Esophagus muscularis mucosa (tissue), 4 donors: ENCODE results near the gene RNU11. TPM values are rescaled to one million over a fixed set of nuclear protein-coding genes. Genes with fewer than 3 reads are reported as not detected.

ENCODE experiments used
- DNase-seq: peaks from one replicate; pipeline ENCODE4 v3.0.0-alpha.2; 2017; ENCODE audit errors: extremely low spot score
- H3K27ac ChIP-seq, 4 donors: fragments of 200-600 bp; sonication (generic); replicated peaks in 1 of 4; 1 replicate in 3 of 4; 2 replicates in 1 of 4; pipeline ENCODE4 v1.5.1; 2016 to 2019; ENCODE audit warnings: mild to moderate bottlenecking in 1 of 4
- H3K27me3 ChIP-seq, 4 donors: fragments of 200-600 bp; sonication (generic); one replicate each; pipeline versions ENCODE4 v1.5.1 to v1.6.0; 2016 to 2019
- H3K36me3 ChIP-seq, 4 donors: fragments of 200-600 bp; sonication (generic); one replicate each; pipeline ENCODE4 v1.5.1; 2016 to 2019
- H3K4me1 ChIP-seq, 4 donors: fragments of 200-600 bp; sonication (generic); one replicate each; pipeline ENCODE4 v1.5.1; 2016 to 2019
- H3K4me3 ChIP-seq, 4 donors: fragments of 200-600 bp; sonication (generic); 1 replicate in 2 of 4; 2 replicates in 2 of 4; pipeline ENCODE4 v1.5.1; 2016 to 2019; ENCODE audit warnings: mild to moderate bottlenecking in 4 of 4, moderate library complexity in 1 of 4
- H3K9me3 ChIP-seq, 4 donors: fragments of 200-600 bp; sonication (generic); 1 replicate in 3 of 4; 2 replicates in 1 of 4; pipeline ENCODE4 v1.5.1; 2016 to 2019
- CTCF ChIP-seq, 3 experiments: fragments of 200-600 bp in 2 of 3; fragments of 450-650 bp in 1 of 3; sonication (generic) in 2 of 3; IDR thresholded peaks; one replicate each; pipeline ENCODE4 v1.5.1; 2017 to 2019; ENCODE audit warnings: antibody characterized with exemption in 3 of 3, mild to moderate bottlenecking in 2 of 3, moderate library complexity in 1 of 3
- EP300 ChIP-seq: sonication (generic); formaldehyde crosslinking; IDR thresholded peaks from one replicate; pipeline ENCODE4 v1.6.1; 2017; ENCODE audit warnings: antibody characterized with exemption
- POLR2A ChIP-seq: fragments of 450-650 bp; IDR thresholded peaks from one replicate; pipeline ENCODE4 v1.6.1; 2017; ENCODE audit warnings: antibody characterized with exemption, moderate library complexity, mild to moderate bottlenecking, low read depth
- POLR2AphosphoS5 ChIP-seq, 2 donors: sonication (generic); formaldehyde crosslinking; IDR thresholded peaks; one replicate each; pipeline ENCODE4 v1.6.1; 2017; ENCODE audit warnings: antibody characterized with exemption in 2 of 2
- WGBS: methylation state at CpG from one replicate; pipeline ENCODE4 v1.1.5; 2018; 5-methylcytosine and 5-hydroxymethylcytosine counted together
- intact Hi-C: fragments of 100-400 bp; cut with DNase I; formaldehyde crosslinking; loops from one replicate; pipeline ENCODE4 v1.15.1; 2023
- total RNA-seq, 4 donors: library from RNA; depleted of rRNA; stranded (reverse); fragments of >200 nt; gene quantifications; one replicate each; pipeline versions ENCODE4 v1.1.0 to v1.2.1, GENCODE V29; 2016

Gene RNU11
- total RNA-seq: not detected

GRCh38 chr1:28648474-28649198, at the start of gene RNU11:
TSS of gene RNU11 (plus strand) at chr1:28648600.
- Histone ChIP-seq H3K27ac (peak within 1 kb of the TSS; percentile 80 to 92 (median 88)), H3K9me3 (no peaks in the 10 kb centered on the region), H3K4me3 (peak within 1 kb of the TSS; percentile 46 to 58 (median 52)), H3K36me3 (no peaks in the 10 kb centered on the region), H3K4me1 (peaks cover 25 to 32% (median 27%) of the 10 kb centered on the region in 4 donors), H3K27me3 (no peaks in the 10 kb centered on the region)
- TF ChIP-seq POLR2A (peak; percentile 100), EP300 (no peak), POLR2AphosphoS5 (IDR thresholded peaks at IDR 0.05) (peak; percentile 96 to 100)
- peak; percentile 98 for DNase-seq
- 4% methylated on average over 26 of the region's 28 CpGs for WGBS
- intact Hi-C loops: loop anchor here (10.0 kb wide), 2 partner anchors 236 to 536 kb away; partner anchors contain the start of gene SRSF4

DNA sequence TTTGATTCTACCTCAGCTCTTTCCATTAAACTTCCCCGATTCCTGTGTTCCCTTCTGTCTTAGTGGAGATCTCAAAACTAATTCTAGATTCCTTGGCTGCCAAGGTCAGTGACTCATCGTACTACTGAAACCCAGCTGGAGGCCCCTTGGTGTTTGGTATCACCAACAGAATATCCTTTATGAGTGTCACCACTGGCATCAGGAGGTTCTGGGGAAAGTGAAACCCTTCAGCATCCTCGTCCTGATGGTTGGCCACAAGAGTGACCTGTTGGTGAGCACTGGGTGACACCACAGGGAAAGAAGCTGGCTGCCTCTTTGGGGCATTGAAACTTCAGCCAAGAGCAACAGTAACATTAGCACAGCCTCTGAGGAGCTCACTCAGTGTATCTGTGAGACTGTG, 46.7 kb upstream of the RNU11 start:
- 62% methylated on average over 2 of the region's 3 CpGs for WGBS

DNA sequence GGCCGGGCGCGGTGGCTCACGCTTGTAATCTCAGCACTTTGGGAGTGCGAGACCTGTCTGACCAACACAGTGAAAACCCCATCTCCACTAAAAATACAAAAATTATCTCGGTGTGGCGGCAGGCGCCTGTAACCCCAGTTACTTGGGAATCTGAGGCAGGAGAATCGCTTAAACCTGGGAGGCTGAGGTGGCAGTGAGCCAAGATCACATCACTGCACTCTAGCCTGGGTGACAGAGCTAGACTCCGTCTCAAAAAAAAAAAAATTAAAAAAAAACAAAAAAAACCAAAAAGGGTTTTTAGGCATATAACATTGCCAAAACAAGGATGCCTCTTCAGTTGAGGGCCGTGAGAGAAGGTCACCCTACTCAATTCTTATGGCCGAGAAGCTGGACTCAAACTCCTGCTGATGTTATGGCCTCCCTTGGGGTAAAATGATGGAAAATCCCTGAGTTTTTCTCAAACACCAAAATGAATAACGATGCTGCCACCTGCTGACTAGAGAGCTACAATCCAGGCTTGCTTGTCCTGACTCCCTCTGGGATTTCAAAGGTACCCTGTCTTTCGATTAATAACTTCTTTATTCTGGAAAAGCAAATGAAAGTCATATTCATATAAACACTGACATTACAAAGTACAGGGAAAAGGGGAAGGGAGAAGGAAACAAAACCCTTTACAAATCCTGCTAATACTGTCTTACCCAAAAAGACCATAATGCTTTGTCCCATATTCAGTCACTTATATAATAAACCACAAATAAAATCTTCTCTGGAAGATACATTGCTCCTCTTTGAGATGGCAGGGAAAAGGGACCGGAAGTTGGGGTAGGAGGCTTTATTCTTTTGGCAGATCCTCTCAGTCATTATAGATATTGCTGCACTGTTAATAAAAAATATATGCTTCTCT, 45.6 kb upstream of the RNU11 start:
- Histone ChIP-seq H3K9me3 (no peaks in the 10 kb centered on the region), H3K4me3 (no peak overlapping the region), H3K27me3 (no peaks in the 10 kb centered on the region), H3K27ac (peak overlapping the region; percentile 3 to 32 (median 22)), H3K4me1 (peaks cover 0 to 15% (median 11%) of the 10 kb centered on the region in 4 donors), H3K36me3 (peaks cover 31 to 63% (median 54%) of the 10 kb centered on the region in 4 donors)
- intact Hi-C loops: loop anchor here (2.0 to 10.0 kb wide), 2 partner anchors 86 to 248 kb away; no protein-coding TSS in a partner anchor
- TF ChIP-seq CTCF (IDR thresholded peaks at IDR 0.05): peak; percentile 66 to 80 (median 68)
- no peak for TF ChIP-seq EP300
- peak in 1 of 2 donors; percentile 17 for TF ChIP-seq POLR2AphosphoS5 (IDR thresholded peaks at IDR 0.05)
- TF ChIP-seq POLR2A: no peak
- 52% methylated on average over 11 of the region's 15 CpGs for WGBS
- no peak for DNase-seq

More for the DNA sequence above, 46.7 kb upstream of the RNU11 start:
- intact Hi-C loops: loop anchor here (2.0 to 10.0 kb wide), 2 partner anchors 85 to 247 kb away; no protein-coding TSS in a partner anchor
- DNase-seq: no peak
- Histone ChIP-seq H3K27ac (peak overlapping the region in 2 of 4 donors; percentile 3 to 23), H3K4me1 (peaks cover 0 to 15% (median 11%) of the 10 kb centered on the region in 4 donors), H3K4me3 (no peak overlapping the region), H3K9me3 (no peaks in the 10 kb centered on the region), H3K36me3 (peaks cover 21 to 52% (median 43%) of the 10 kb centered on the region in 4 donors), H3K27me3 (no peaks in the 10 kb centered on the region)
- TF ChIP-seq POLR2AphosphoS5 (IDR thresholded peaks at IDR 0.05): no peak
- TF ChIP-seq CTCF (IDR thresholded peaks at IDR 0.05): no peak
- TF ChIP-seq POLR2A: no peak
- no peak for TF ChIP-seq EP300

GRCh38 chr1:28604411-28604810, 44.0 kb upstream of the RNU11 start:
- Histone ChIP-seq H3K9me3 (no peaks in the 10 kb centered on the region), H3K27ac (no peak overlapping the region), H3K4me3 (no peak overlapping the region), H3K27me3 (no peaks in the 10 kb centered on the region), H3K4me1 (peaks cover 0 to 15% (median 11%) of the 10 kb centered on the region in 4 donors), H3K36me3 (peaks cover 34 to 78% (median 69%) of the 10 kb centered on the region in 4 donors)
- DNase-seq: no peak
- intact Hi-C loops: loop anchor here (10.0 kb wide), 1 partner anchor 250 kb away; no protein-coding TSS in a partner anchor
- WGBS: 79% methylated on average over 5 of the region's 5 CpGs
- TF ChIP-seq CTCF (IDR thresholded peaks at IDR 0.05): no peak
- no peak for TF ChIP-seq EP300
- TF ChIP-seq POLR2AphosphoS5 (IDR thresholded peaks at IDR 0.05): no peak
- no peak for TF ChIP-seq POLR2A
